GM23338 (cell line): ENCODE results near the gene GNAI2.

Source experiments
- CREB1 ChIP-seq: fragments of 250-450 bp; sonication (Bioruptor Pico); IDR thresholded peaks from 2 replicates; pipeline ENCODE4 v1.5.0; 2020; ENCODE audit warnings: low read depth, mild to moderate bottlenecking, moderate library complexity
- CTCF ChIP-seq, 2 experiments: fragments of 200-600 bp in 1 of 2; sonication (generic) in 1 of 2; conservative IDR thresholded peaks; 2 replicates each; pipeline versions ENCODE4 v1.5.1 to v1.6.1; 2016 to 2017; ENCODE audit warnings: antibody characterized with exemption in 2 of 2, low read depth in 2 of 2, mild to moderate bottlenecking in 2 of 2, moderate library complexity in 1 of 2
- EZH2 ChIP-seq: fragments of 200-600 bp; sonication (generic); IDR thresholded peaks from one replicate; pipeline ENCODE4 v1.8.0; 2017; ENCODE audit warnings: antibody characterized with exemption, mild to moderate bottlenecking, low read depth; ENCODE audit not compliant: unreplicated experiment
- EZH2phosphoT487 ChIP-seq: fragments of 200-600 bp; sonication (generic); IDR thresholded peaks from one replicate; pipeline ENCODE4 v1.8.1; 2018; ENCODE audit warnings: antibody characterized with exemption; ENCODE audit not compliant: unreplicated experiment
- NANOG ChIP-seq: IDR thresholded peaks from 2 replicates; pipeline ENCODE4 v1.6.1; 2016; ENCODE audit warnings: antibody characterized with exemption, borderline replicate concordance
- POLR2AphosphoS5 ChIP-seq: IDR thresholded peaks from 2 replicates; pipeline ENCODE4 v1.6.1; 2016; ENCODE audit warnings: antibody characterized with exemption, low read depth
- STAT1 ChIP-seq: IDR thresholded peaks from one replicate; pipeline ENCODE4 v1.6.1; 2016; ENCODE audit warnings: antibody characterized with exemption; ENCODE audit not compliant: unreplicated experiment
- ZNF331 ChIP-seq: fragments of 250-450 bp; sonication (Bioruptor Pico); IDR thresholded peaks from 2 replicates; pipeline ENCODE4 v1.5.0; 2020; ENCODE audit warnings: low read depth, mild to moderate bottlenecking, moderate library complexity
- TF ChIP-seq, protein P1 (sequence below): IDR thresholded peaks from 2 replicates; pipeline ENCODE4 v1.6.1; 2016; ENCODE audit warnings: antibody characterized with exemption

- TF ChIP-seq CTCF (conservative IDR thresholded peaks at IDR 0.05; ENCODE audit: low read depth in 2 of 2): peak in 1 of 2 experiments; percentile 22; a peak in 1 of 4 replicates
- TF ChIP-seq CREB1: peak; percentile 84
- TF ChIP-seq EZH2phosphoT487: no peak
- TF ChIP-seq EZH2: no peak
- no peak for TF ChIP-seq NANOG
- TF ChIP-seq POLR2AphosphoS5: peak; percentile 88
- TF ChIP-seq STAT1: no peak
- TF ChIP-seq, protein P1, sequence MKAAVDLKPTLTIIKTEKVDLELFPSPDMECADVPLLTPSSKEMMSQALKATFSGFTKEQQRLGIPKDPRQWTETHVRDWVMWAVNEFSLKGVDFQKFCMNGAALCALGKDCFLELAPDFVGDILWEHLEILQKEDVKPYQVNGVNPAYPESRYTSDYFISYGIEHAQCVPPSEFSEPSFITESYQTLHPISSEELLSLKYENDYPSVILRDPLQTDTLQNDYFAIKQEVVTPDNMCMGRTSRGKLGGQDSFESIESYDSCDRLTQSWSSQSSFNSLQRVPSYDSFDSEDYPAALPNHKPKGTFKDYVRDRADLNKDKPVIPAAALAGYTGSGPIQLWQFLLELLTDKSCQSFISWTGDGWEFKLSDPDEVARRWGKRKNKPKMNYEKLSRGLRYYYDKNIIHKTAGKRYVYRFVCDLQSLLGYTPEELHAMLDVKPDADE: no peak
- no peak for TF ChIP-seq ZNF331 (CRISPR knock-in tag)
Observed at GRCh38 chr3:50298836-50299637, 63.0 kb downstream of the GNAI2 start, which contains the start of the genes HYAL3 and NAA80.
